Stimulated activated CD8-positive, alpha-beta memory T cell treated with anti-CD3 and anti-CD28 coated beads, Interleukin-12 subunit alpha, Interleukin-12 subunit beta, amount 100 ng/mL, for 4 hours (primary cell): Measurements from ENCODE around the gene PPP1R3A.

Experiments
- DNase-seq: peaks from one replicate; pipeline ENCODE4 v3.0.0-alpha.2; 2020; ENCODE audit warnings: low read depth

Gene PPP1R3A

GRCh38 chr7:113878394-113878992, 40.3 kb downstream of the PPP1R3A start:
- no peak for DNase-seq

- DNase-seq = no peak
Measured at GRCh38 chr7:113875224-113875623, 43.6 kb downstream of the PPP1R3A start.

GRCh38 chr7:113873554-113874151, 45.2 kb downstream of the PPP1R3A start:
- no peak for DNase-seq

GRCh38 chr7:113872981-113873380, 45.8 kb downstream of the PPP1R3A start:
- no peak for DNase-seq

GRCh38 chr7:113867325-113867724, 51.5 kb downstream of the PPP1R3A start:
- DNase-seq = no peak

GRCh38 chr7:113856010-113856409, 62.8 kb downstream of the PPP1R3A start:
- no peak for DNase-seq

- DNase-seq = no peak
Measured at GRCh38 chr7:113840954-113841353, 77.9 kb downstream of the PPP1R3A start.

GRCh38 chr7:113835367-113835766, 83.4 kb downstream of the PPP1R3A start:
- DNase-seq = no peak

- no peak for DNase-seq
Measured at GRCh38 chr7:113832196-113832745, 86.5 kb downstream of the PPP1R3A start.

- no peak for DNase-seq
Measured at GRCh38 chr7:113831556-113831955, 87.3 kb downstream of the PPP1R3A start.

- DNase-seq = no peak
Measured at GRCh38 chr7:113828581-113828980, 90.2 kb downstream of the PPP1R3A start.
